Smooth muscle cell of the brain vasculature (primary cell): ENCODE data around the gene MXD1.

ENCODE experiments used
- DNase-seq: peaks from one replicate; pipeline ENCODE4 v3.0.0-alpha.2; 2012; ENCODE audit warnings: low read depth, low spot score

The MXD1 gene

GRCh38 chr2:69977186-69977585 lies 62.3 kb downstream of the MXD1 start:
- no peak for DNase-seq

GRCh38 chr2:69977906-69978482 lies 63.1 kb downstream of the MXD1 start:
- DNase-seq = no peak

GRCh38 chr2:69979902-69980807 lies 65.2 kb downstream of the MXD1 start:
- no peak for DNase-seq

GRCh38 chr2:69983392-69983966 lies 68.6 kb downstream of the MXD1 start:
- no peak for DNase-seq

- no peak for DNase-seq
Measured at GRCh38 chr2:69985216-69985615, 70.3 kb downstream of the MXD1 start.

GRCh38 chr2:69985688-69986087 lies 70.8 kb downstream of the MXD1 start:
- no peak for DNase-seq

GRCh38 chr2:69986691-69987090 lies 71.8 kb downstream of the MXD1 start:
- DNase-seq = no peak

GRCh38 chr2:69988086-69988635 lies 73.3 kb downstream of the MXD1 start:
- no peak for DNase-seq

- no peak for DNase-seq
Measured at GRCh38 chr2:69989009-69989408, 74.1 kb downstream of the MXD1 start.

GRCh38 chr2:69989441-69990105 lies 74.7 kb downstream of the MXD1 start:
- DNase-seq = no peak
